Measurements from ENCODE around the gene ZNF467. TPM values are rescaled to one million over a fixed set of nuclear protein-coding genes. Genes with fewer than 3 reads are reported as not detected.

ZNF467 gene
- total RNA-seq, 2 donors from 2014 or later: 3.2 to 11.0 TPM

DNA sequence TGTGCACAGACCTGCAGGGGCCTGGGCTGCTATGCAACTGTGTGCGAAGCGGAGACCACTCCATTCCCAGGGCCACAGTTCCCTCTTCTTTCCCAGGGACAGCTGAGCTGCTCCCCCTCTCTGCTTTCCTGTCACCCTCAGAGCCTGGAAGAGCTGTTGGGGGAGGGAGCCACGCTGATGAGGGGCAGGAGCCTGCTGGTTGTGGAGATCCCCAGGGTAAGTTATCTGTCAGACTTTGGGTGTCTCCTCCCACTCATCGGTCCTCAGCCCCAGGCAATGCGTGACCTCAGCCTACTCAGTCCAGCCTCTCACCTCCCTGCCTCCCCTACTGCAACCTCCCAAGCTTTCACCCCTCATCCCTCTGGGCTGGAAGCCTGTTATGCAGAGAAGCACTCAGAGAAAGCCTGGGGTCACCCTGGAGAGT is 53.5 kb downstream of the ZNF467 start:
- TF ChIP-seq, protein P1, sequence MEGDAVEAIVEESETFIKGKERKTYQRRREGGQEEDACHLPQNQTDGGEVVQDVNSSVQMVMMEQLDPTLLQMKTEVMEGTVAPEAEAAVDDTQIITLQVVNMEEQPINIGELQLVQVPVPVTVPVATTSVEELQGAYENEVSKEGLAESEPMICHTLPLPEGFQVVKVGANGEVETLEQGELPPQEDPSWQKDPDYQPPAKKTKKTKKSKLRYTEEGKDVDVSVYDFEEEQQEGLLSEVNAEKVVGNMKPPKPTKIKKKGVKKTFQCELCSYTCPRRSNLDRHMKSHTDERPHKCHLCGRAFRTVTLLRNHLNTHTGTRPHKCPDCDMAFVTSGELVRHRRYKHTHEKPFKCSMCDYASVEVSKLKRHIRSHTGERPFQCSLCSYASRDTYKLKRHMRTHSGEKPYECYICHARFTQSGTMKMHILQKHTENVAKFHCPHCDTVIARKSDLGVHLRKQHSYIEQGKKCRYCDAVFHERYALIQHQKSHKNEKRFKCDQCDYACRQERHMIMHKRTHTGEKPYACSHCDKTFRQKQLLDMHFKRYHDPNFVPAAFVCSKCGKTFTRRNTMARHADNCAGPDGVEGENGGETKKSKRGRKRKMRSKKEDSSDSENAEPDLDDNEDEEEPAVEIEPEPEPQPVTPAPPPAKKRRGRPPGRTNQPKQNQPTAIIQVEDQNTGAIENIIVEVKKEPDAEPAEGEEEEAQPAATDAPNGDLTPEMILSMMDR (IDR thresholded peaks at IDR 0.05): no peak
- Histone ChIP-seq H3K27me3 (no peaks in the 10 kb centered on the region), H3K4me1 (peaks cover 0 to 57% of the 10 kb centered on the region in 2 donors), H3K4me3 (peak overlapping the region in 1 of 2 donors; percentile 22), H3K36me3 (peaks cover 42% of the 10 kb centered on the region), H3K9me3 (no peaks in the 10 kb centered on the region), H3K27ac (peak overlapping the region; percentile 94)
- peak; percentile 56 for DNase-seq (ENCODE audit: low spot score)

DNA sequence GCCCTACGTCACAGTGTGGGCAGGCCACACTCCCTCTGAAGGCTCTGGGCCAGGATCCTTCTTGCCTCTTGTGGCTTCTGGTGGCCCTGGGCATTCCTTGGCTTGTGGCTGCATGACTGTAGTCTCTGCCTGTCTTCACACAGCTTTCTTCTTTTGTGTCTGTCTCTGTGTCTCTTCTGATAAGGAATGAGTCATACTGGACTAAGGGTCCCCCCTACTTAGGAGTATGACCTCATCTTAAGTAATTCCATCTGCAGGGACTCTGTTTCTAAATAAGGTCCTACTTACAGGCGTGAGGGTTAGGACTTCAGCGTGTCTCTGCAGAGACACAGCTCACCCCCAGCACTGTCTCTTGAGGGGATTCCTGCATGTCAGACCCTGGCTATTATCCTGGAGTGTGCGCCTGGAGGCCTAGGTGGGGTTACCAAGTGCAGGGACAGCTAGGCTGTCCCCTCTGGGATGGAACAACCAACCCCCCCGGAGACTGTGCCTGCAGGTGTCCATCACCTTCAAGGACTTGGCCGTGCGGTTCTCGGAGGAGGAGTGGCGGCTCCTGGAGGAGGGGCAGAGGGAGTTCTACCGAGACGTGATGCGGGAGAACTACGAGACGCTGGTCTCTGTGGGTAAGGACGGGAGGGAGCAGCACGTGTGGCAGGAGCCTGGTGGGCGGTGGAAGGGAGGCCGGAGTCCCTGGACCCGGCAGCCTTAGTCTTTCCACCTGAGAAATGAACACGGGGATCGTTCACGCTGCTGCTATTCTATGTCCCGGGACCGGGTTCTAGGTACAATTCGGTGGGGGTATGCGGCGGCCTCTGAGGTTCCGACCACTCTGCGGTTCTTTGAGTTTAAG is 54.1 kb downstream of the ZNF467 start:
- TF ChIP-seq, protein P1 (IDR thresholded peaks at IDR 0.05): no peak
- peak; percentile 58 for DNase-seq (ENCODE audit: low spot score)
- peak overlapping the region in 1 of 2 donors; percentile 22 for H3K4me3 ChIP-seq
- H3K4me1 ChIP-seq: peaks cover 0 to 58% of the 10 kb centered on the region in 2 donors
- H3K9me3 ChIP-seq: no peaks in the 10 kb centered on the region
- H3K27me3 ChIP-seq: no peaks in the 10 kb centered on the region
- peaks cover 35% of the 10 kb centered on the region for H3K36me3 ChIP-seq
- H3K27ac ChIP-seq: peak overlapping the region; percentile 94

DNA sequence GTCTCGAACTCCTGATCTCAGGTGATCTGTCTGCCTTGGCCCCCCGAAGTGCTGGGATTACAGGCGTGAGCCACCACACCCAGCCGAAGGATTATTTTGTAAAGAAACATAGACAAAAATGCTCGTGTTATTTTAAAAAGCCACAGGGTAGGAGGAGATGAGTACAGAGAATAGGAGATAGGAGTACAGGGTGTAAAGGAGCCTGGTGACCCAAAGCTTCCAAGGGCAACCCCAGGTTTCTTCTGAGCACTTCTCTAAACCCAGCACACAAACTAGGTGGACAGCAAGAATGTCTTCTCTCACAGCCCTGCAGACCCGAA is 54.7 kb downstream of the ZNF467 start:
- Histone ChIP-seq H3K27ac (peak overlapping the region; percentile 94), H3K9me3 (no peaks in the 10 kb centered on the region), H3K27me3 (no peaks in the 10 kb centered on the region), H3K4me1 (peaks cover 0 to 64% of the 10 kb centered on the region in 2 donors), H3K4me3 (no peak overlapping the region), H3K36me3 (peaks cover 29% of the 10 kb centered on the region)
- DNase-seq (ENCODE audit: low spot score): no peak
- TF ChIP-seq, protein P1 (IDR thresholded peaks at IDR 0.05): no peak

DNA sequence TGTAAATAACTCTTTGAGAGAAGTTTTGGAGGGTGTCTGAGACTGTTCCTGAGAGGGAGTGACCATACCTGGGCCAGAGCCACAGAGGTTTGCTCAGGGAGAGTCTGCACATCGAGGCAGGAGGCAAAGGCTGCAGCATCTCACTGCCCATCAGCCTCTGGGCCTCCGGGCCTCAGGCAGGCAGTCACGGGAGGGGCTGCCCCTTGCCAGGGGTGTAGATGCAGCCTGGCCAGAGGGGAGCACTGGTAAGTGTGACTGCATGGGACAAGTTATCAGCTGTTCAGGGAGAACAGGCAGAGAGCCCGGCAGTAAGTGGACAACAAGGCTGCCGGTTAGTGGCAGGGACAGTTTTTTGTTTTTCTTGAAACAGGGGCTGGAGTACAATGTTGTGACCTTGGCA is 55.9 kb downstream of the ZNF467 start:
- Histone ChIP-seq H3K4me1 (peaks cover 0 to 68% of the 10 kb centered on the region in 2 donors), H3K9me3 (no peaks in the 10 kb centered on the region), H3K27me3 (no peaks in the 10 kb centered on the region), H3K4me3 (no peak overlapping the region), H3K27ac (peak overlapping the region; percentile 94), H3K36me3 (peaks cover 17% of the 10 kb centered on the region)
- DNase-seq (ENCODE audit: low spot score): peak; percentile 61
- TF ChIP-seq, protein P1 (IDR thresholded peaks at IDR 0.05): no peak

DNA sequence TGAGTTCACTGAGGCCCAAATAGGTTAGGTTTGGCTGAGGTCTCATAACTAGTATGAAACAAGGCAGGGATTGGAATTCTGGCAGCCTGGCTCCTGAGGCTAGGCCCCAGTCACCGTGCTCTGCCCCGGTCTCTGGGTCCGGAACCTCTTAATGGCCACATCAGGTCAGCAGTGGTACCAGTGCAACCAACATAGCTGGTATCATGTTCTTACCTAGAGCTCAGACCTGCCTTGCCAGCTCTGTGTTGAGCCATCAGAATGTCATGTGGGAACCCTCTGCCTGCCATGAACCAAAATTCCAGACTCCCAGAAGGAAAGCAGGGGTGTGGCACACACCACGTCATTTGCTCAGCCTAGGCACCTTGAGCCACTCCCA is 56.5 kb downstream of the ZNF467 start:
- H3K4me1 ChIP-seq: peaks cover 0 to 68% of the 10 kb centered on the region in 2 donors
- H3K27me3 ChIP-seq: no peaks in the 10 kb centered on the region
- TF ChIP-seq, protein P1 (IDR thresholded peaks at IDR 0.05): no peak
- DNase-seq (ENCODE audit: low spot score): no peak
- H3K4me3 ChIP-seq: no peak overlapping the region
- H3K36me3 ChIP-seq: peaks cover 12% of the 10 kb centered on the region
- H3K27ac ChIP-seq: peak overlapping the region; percentile 94
- H3K9me3 ChIP-seq: peaks cover 0 to 2% of the 10 kb centered on the region in 2 donors

Data from right atrium auricular region (tissue), 2 donors.